ENCODE results near the gene MAML3.

DNA sequence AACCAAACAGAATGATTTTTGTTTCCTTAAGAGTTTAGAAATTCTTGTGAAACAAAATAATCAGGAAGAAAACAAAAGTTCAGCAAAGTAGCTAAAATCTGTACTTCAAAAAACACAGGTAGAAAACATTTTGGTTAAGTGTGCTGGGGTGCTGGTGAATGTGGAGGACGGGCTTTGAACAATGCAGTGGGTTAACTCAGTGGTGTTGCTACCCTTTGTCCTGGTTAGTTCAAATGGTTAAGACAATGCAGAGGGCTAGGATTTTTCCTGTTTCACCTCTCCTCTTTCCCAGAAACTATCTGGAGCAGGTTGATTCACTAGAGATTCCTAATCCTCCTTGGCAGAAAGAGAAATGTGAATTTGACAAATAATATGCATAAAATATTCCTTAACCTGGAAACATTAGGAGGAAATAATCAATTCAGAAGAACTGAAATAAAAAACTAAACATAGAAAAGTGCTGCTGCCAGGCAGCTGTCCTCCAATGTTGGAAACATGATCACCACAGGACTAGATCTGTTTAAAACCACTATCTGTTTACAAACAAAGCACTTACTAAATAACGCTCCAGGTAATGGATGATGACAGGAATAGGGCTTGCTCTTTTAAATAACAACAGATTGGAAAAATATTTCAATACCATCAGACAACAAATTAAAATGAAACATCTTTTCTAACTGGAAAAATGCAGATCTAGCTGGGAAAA lies 148.9 kb downstream of the MAML3 start:
- TF ChIP-seq, protein P1, sequence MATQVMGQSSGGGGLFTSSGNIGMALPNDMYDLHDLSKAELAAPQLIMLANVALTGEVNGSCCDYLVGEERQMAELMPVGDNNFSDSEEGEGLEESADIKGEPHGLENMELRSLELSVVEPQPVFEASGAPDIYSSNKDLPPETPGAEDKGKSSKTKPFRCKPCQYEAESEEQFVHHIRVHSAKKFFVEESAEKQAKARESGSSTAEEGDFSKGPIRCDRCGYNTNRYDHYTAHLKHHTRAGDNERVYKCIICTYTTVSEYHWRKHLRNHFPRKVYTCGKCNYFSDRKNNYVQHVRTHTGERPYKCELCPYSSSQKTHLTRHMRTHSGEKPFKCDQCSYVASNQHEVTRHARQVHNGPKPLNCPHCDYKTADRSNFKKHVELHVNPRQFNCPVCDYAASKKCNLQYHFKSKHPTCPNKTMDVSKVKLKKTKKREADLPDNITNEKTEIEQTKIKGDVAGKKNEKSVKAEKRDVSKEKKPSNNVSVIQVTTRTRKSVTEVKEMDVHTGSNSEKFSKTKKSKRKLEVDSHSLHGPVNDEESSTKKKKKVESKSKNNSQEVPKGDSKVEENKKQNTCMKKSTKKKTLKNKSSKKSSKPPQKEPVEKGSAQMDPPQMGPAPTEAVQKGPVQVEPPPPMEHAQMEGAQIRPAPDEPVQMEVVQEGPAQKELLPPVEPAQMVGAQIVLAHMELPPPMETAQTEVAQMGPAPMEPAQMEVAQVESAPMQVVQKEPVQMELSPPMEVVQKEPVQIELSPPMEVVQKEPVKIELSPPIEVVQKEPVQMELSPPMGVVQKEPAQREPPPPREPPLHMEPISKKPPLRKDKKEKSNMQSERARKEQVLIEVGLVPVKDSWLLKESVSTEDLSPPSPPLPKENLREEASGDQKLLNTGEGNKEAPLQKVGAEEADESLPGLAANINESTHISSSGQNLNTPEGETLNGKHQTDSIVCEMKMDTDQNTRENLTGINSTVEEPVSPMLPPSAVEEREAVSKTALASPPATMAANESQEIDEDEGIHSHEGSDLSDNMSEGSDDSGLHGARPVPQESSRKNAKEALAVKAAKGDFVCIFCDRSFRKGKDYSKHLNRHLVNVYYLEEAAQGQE (IDR thresholded peaks at IDR 0.05; ENCODE audit: insufficient read depth in 1 of 2, low read depth in 2 of 2, low read length in 2 of 2), result no peak
- no peak for TF ChIP-seq POLR2AphosphoS5 (IDR thresholded peaks at IDR 0.05; ENCODE audit: low read depth, low read length)
- TF ChIP-seq TAF1 (IDR thresholded peaks at IDR 0.05; ENCODE audit: borderline replicate concordance, insufficient read depth, low read length), result no peak
- no peak for TF ChIP-seq FOXP2 (optimal IDR thresholded peaks at IDR 0.05; ENCODE audit: borderline replicate concordance, extremely low read depth, extremely low read length, insufficient read depth)
- no peak for TF ChIP-seq SIN3A (IDR thresholded peaks at IDR 0.05; ENCODE audit: borderline replicate concordance, insufficient read depth, low read length)
